WTC11 (cell line): Measurements from ENCODE around the gene HIP1. TPM values are rescaled to one million over a fixed set of nuclear protein-coding genes. Genes with fewer than 3 reads are reported as not detected.

Experiments used
- ATAC-seq: fragments of 200-7000 bp; cut with Tn5 transposase; 2 replicates; pipeline ENCODE4 v1.10.0; 2021; ENCODE audit warnings: mild to moderate bottlenecking, moderate library complexity
- CTCF ChIA-PET: fragments of 300-600 bp; sonication (Branson Sonifier 250); formaldehyde crosslinking; loops from one replicate; lab custom pipeline; 2021; ENCODE audit warnings: antibody characterized with exemption; lab: Charles Lee
- POLR2A ChIA-PET: fragments of 350-600 bp; sonication (Branson Sonifier 250); formaldehyde crosslinking; loops from one replicate; lab custom pipeline; 2021; ENCODE audit warnings: antibody characterized with exemption; lab: Charles Lee
- DNase-seq: peaks from one replicate; pipeline ENCODE4 v3.0.0; 2021; ENCODE audit warnings: low spot score
- H3K27ac Mint-ChIP-seq: 2 replicates; pipeline ENCODE4 v1.8.0; 2021; ENCODE audit warnings: mixed read lengths
- H3K27me3 Mint-ChIP-seq: 2 replicates; pipeline ENCODE4 v1.8.0; 2021; ENCODE audit warnings: low read depth, mild to moderate bottlenecking, moderate library complexity, mixed read lengths
- H3K36me3 Mint-ChIP-seq: 2 replicates; pipeline ENCODE4 v1.8.0; 2021; ENCODE audit warnings: mixed read lengths
- H3K4me1 Mint-ChIP-seq: 2 replicates; pipeline ENCODE4 v1.8.0; 2022; ENCODE audit warnings: mixed read lengths
- H3K4me3 Mint-ChIP-seq: 2 replicates; pipeline ENCODE4 v1.8.0; 2021; ENCODE audit warnings: mild to moderate bottlenecking, moderate library complexity, mixed read lengths
- H3K9me3 Mint-ChIP-seq: 2 replicates; pipeline ENCODE4 v1.8.0; 2021; ENCODE audit warnings: mixed read lengths
- AR ChIP-seq: fragments of 250-450 bp; sonication (Bioruptor Pico); IDR thresholded peaks from 2 replicates; pipeline ENCODE4 v1.9.0; 2021; ENCODE audit warnings: mild to moderate bottlenecking
- FOXK1 ChIP-seq: sonication (generic); formaldehyde crosslinking; IDR thresholded peaks from 2 replicates; pipeline ENCODE4 v1.8.0; 2022; ENCODE audit warnings: mild to moderate bottlenecking, moderate library complexity, missing genetic modification reagents
- MLX ChIP-seq: sonication (generic); formaldehyde crosslinking; IDR thresholded peaks from 2 replicates; pipeline ENCODE4 v1.8.1; 2023; ENCODE audit warnings: mild to moderate bottlenecking, missing genetic modification reagents, moderate library complexity
- MYBL2 ChIP-seq: sonication (generic); formaldehyde crosslinking; IDR thresholded peaks from 2 replicates; pipeline ENCODE4 v1.8.1; 2023; ENCODE audit warnings: mild to moderate bottlenecking, moderate library complexity, missing genetic modification reagents
- NR3C1 ChIP-seq: sonication (generic); formaldehyde crosslinking; conservative IDR thresholded peaks from 2 replicates; pipeline ENCODE4 v1.8.1; 2023; ENCODE audit warnings: low read depth, mild to moderate bottlenecking, missing genetic modification reagents
- SMAD4 ChIP-seq: sonication (generic); formaldehyde crosslinking; IDR thresholded peaks from 2 replicates; pipeline ENCODE4 v1.8.0; 2022; ENCODE audit warnings: mild to moderate bottlenecking, missing genetic modification reagents
- USF2 ChIP-seq: sonication (generic); formaldehyde crosslinking; IDR thresholded peaks from 2 replicates; pipeline ENCODE4 v1.8.1; 2023; ENCODE audit warnings: mild to moderate bottlenecking, missing genetic modification reagents, moderate library complexity
- ZNF121 ChIP-seq: sonication (generic); formaldehyde crosslinking; IDR thresholded peaks from 2 replicates; pipeline ENCODE4 v1.8.0; 2023; ENCODE audit warnings: missing genetic modification reagents
- ZNF281 ChIP-seq: sonication (generic); formaldehyde crosslinking; IDR thresholded peaks from 2 replicates; pipeline ENCODE4 v1.8.0; 2023; ENCODE audit warnings: mild to moderate bottlenecking, missing genetic modification reagents
- total RNA-seq: library from RNA; stranded (reverse); gene quantifications from 3 replicates; pipeline ENCODE4 v1.2.3, GENCODE V29; 2021

HIP1 gene
- total RNA-seq, 1 experiment from 2014 or later: 75.8 TPM

- no peak for TF ChIP-seq AR
Measured at GRCh38 chr7:75738975-75739795, 444 bp upstream of the HIP1 start (continued).

GRCh38 chr7:75737856-75738603 lies 711 bp downstream of the HIP1 start:
- CTCF ChIA-PET: interaction anchor here (0.9 to 2.0 kb wide), 7 partner anchors 19 to 124 kb away, joined by 3 to 19 read pairs (median 3); no protein-coding TSS in a partner anchor
- no peak for ATAC-seq
- peak; percentile 34 for DNase-seq
- POLR2A ChIA-PET: interaction anchor here (1.3 kb wide), 1 partner anchor 10 kb away, joined by 4 read pairs; no protein-coding TSS in a partner anchor
- H3K27ac Mint-ChIP-seq: no peak overlapping the region
- peaks cover 32% of the 10 kb centered on the region for H3K27me3 Mint-ChIP-seq
- peaks cover 25% of the 10 kb centered on the region for H3K4me1 Mint-ChIP-seq
- peak overlapping the region; percentile 86 for H3K4me3 Mint-ChIP-seq
- TF ChIP-seq ZNF281 (CRISPR knock-in tag) (no peak), USF2 (CRISPR knock-in tag) (no peak), MYBL2 (CRISPR knock-in tag) (no peak), MLX (CRISPR knock-in tag) (no peak), ZNF121 (CRISPR knock-in tag) (no peak), NR3C1 (CRISPR knock-in tag) (no peak), FOXK1 (CRISPR knock-in tag) (no peak)
- no peaks in the 10 kb centered on the region for H3K36me3 Mint-ChIP-seq
- H3K9me3 Mint-ChIP-seq: no peaks in the 10 kb centered on the region

GRCh38 chr7:75735581-75736350 lies 3.0 kb downstream of the HIP1 start:
- ATAC-seq (no peak), DNase-seq (no peak)
- H3K27me3 Mint-ChIP-seq: peaks cover 32% of the 10 kb centered on the region
- TF ChIP-seq ZNF121 (CRISPR knock-in tag) (peak; percentile 92), SMAD4 (CRISPR knock-in tag) (no peak)
- POLR2A ChIA-PET: no interaction called here
- CTCF ChIA-PET: no interaction called here
- no peak overlapping the region for H3K4me3 Mint-ChIP-seq
- H3K4me1 Mint-ChIP-seq: peaks cover 29% of the 10 kb centered on the region
- H3K9me3 Mint-ChIP-seq: no peaks in the 10 kb centered on the region
- no peak overlapping the region for H3K27ac Mint-ChIP-seq
- H3K36me3 Mint-ChIP-seq: no peaks in the 10 kb centered on the region
